ENCODE results near the gene MAP10. TPM values are rescaled to one million over a fixed set of nuclear protein-coding genes. Genes with fewer than 3 reads are reported as not detected.

The MAP10 gene, protein sequence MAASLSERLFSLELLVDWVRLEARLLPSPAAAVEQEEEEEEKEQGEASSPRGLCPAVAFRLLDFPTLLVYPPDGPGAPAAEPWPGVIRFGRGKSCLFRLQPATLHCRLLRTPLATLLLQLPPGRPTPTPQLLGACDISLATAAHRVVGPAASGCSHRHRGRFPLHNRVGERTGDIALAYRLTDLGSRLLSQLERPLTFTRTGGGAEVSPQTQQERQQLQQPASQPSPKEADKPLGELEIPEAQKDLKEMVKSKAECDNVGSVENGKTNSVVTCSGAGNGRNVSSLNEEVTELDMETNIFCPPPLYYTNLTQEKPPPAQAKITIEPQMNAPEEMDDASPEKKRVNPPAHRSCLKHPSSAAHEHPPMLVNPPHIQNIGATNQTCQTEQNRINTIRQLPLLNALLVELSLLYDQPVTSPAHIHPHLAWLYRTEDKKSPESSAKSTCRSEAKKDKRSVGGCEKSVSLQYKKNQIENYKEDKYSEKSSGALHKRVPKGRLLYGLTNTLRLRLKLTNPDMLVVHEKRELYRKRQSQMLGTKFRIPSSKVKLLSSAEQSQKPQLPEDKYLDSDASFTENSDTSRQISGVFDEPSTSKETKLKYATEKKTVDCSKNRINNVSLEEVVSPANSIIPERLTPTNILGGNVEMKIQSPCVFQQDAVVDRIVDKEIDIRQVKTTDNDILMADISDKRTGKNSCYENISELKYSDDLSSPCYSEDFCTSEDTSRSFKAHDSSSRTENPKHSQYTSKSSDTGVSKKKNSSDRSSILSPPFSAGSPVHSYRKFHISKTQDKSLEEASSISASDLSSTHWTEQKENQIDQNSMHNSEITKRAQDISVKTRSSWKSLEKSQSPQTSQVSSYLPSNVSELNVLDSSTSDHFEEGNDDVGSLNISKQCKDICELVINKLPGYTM
- total RNA-seq = 2.2 and 2.7 TPM in 2 replicates

DNA sequence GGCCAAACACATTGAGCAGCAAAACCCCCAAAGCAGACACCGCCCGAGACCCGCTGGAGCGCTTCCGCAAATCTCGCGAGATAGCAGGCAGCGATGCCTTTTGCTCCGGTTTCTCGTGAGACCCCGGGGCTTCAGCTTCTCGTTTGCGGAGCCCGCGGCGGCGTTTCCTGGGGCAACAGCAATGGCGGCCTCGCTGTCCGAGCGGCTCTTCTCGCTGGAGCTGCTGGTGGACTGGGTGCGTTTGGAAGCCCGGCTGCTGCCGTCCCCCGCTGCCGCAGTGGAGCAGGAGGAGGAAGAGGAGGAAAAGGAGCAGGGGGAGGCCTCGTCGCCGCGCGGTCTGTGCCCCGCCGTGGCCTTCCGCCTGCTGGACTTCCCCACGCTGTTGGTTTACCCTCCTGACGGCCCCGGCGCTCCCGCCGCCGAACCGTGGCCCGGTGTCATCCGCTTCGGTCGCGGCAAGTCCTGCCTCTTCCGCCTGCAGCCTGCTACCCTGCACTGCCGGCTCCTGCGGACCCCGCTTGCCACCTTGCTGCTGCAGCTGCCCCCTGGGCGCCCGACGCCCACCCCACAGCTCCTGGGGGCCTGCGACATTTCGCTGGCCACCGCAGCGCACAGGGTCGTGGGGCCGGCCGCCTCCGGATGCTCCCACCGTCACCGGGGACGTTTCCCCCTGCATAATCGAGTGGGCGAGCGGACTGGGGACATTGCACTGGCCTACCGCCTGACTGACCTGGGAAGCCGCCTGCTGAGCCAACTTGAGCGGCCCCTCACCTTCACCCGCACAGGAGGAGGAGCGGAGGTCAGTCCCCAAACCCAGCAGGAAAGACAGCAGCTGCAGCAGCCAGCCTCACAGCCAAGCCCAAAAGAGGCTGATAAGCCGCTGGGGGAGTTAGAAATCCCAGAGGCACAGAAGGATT is at the start of gene MAP10:
TSS of gene MAP10 (plus strand) at position 148 of the 917 bp plus-strand sequence. CDS start at position 182, 34 bp downstream.
- Histone ChIP-seq H3K36me3 (ENCODE audit: insufficient read depth, low read length) (no peaks in the 10 kb centered on the region), H3K4me1 (ENCODE audit: insufficient read depth, low read length) (peaks cover 13% of the 10 kb centered on the region), H3K4me3 (ENCODE audit: insufficient read depth, low read length) (peak within 1 kb of the TSS; percentile 87), H3K4me2 (ENCODE audit: insufficient read depth, low read length) (peak within 1 kb of the TSS; percentile 92), H3K27me3 (ENCODE audit: insufficient read depth, low read length) (no peaks in the 10 kb centered on the region), H4K20me1 (ENCODE audit: insufficient read depth, low read length) (no peaks in the 10 kb centered on the region), H2AFZ (ENCODE audit: low read length) (peak within 1 kb of the TSS; percentile 94), H3K27ac (ENCODE audit: low read depth, low read length) (peak within 1 kb of the TSS; percentile 59), H3K79me2 (ENCODE audit: insufficient read depth, low read length) (no peaks in the 10 kb centered on the region), H3K9me3 (ENCODE audit: low read depth, low read length) (no peaks in the 10 kb centered on the region)
- DNase-seq (ENCODE audit: insufficient read length, low spot score, missing footprints) = peak; percentile 90
- TF ChIP-seq, protein P1, sequence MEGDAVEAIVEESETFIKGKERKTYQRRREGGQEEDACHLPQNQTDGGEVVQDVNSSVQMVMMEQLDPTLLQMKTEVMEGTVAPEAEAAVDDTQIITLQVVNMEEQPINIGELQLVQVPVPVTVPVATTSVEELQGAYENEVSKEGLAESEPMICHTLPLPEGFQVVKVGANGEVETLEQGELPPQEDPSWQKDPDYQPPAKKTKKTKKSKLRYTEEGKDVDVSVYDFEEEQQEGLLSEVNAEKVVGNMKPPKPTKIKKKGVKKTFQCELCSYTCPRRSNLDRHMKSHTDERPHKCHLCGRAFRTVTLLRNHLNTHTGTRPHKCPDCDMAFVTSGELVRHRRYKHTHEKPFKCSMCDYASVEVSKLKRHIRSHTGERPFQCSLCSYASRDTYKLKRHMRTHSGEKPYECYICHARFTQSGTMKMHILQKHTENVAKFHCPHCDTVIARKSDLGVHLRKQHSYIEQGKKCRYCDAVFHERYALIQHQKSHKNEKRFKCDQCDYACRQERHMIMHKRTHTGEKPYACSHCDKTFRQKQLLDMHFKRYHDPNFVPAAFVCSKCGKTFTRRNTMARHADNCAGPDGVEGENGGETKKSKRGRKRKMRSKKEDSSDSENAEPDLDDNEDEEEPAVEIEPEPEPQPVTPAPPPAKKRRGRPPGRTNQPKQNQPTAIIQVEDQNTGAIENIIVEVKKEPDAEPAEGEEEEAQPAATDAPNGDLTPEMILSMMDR (IDR thresholded peaks at IDR 0.05; ENCODE audit: extremely low read depth, low read depth, low read length) = no peak

DNA sequence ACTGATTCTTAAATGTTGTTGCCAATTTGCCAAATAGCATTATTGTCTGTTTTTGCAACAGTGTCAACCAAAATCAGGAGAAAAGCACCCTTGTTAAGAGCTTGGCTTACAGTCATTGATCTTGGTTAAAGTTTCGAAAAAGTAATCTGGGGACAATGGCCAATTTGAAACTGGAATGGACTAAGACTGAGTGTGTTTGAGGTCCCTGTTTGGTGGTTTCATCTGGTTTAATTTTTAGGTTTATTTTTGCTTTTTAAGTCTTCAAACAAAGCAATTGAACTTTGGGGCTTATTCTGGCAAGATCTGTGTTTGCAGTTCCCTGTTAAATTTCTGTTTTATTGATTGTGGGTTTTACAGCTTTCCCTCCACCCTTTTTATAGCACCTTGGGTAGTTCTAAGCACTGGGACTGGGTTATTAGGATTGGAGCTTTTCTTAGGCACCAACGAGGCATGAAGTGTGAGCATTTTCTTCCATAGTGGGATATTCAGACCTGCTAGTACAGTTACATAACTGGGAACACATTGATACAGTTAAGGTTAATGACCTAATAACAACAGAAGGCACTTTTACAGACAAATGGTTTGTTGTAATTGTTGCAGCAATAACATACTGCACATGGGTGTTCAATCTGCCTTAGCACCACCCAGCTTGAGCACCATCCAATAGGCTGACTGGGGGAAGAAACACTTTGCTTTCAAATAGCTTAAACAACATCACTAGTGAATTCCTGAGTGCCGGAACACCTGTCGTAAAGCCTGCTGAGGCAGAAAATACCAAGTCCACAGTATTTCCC is 40.6 kb upstream of the MAP10 start:
- H4K20me1 ChIP-seq (ENCODE audit: insufficient read depth, low read length) = no peaks in the 10 kb centered on the region
- TF ChIP-seq, protein P1 (IDR thresholded peaks at IDR 0.05; ENCODE audit: extremely low read depth, low read depth, low read length) = no peak
- H3K4me3 ChIP-seq (ENCODE audit: insufficient read depth, low read length) = no peak overlapping the region
- no peak for DNase-seq (ENCODE audit: insufficient read length, low spot score, missing footprints)
- H3K4me1 ChIP-seq (ENCODE audit: insufficient read depth, low read length) = peaks cover 3% of the 10 kb centered on the region
- H3K27me3 ChIP-seq (ENCODE audit: insufficient read depth, low read length) = no peaks in the 10 kb centered on the region
- H3K27ac ChIP-seq (ENCODE audit: low read depth, low read length) = no peak overlapping the region
- no peaks in the 10 kb centered on the region for H3K36me3 ChIP-seq (ENCODE audit: insufficient read depth, low read length)
- no peak overlapping the region for H2AFZ ChIP-seq (ENCODE audit: low read length)
- H3K4me2 ChIP-seq (ENCODE audit: insufficient read depth, low read length) = no peak overlapping the region
- H3K9me3 ChIP-seq (ENCODE audit: low read depth, low read length) = no peaks in the 10 kb centered on the region
- H3K79me2 ChIP-seq (ENCODE audit: insufficient read depth, low read length) = no peaks in the 10 kb centered on the region

DNA sequence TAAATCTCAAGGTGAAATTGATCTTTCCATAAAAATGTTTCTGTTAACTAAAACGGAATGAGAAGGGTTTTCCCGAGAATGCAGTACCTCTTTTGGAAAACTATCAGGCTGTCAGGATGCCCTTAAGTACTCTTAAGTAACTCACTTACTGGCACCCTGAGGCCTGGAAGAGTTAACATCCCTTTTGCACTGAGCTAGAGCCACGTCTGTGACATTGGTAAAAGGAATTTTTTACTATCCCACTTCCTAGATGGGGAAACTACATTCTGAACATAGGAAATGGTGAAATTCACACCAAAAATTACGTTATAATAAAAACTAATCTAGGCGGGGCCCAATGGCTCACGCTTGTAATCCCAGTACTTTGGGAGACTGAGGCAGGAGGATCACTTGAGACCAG is 39.7 kb upstream of the MAP10 start:
- H4K20me1 ChIP-seq (ENCODE audit: insufficient read depth, low read length) = no peaks in the 10 kb centered on the region
- H3K4me1 ChIP-seq (ENCODE audit: insufficient read depth, low read length) = peaks cover 3% of the 10 kb centered on the region
- no peak overlapping the region for H3K4me2 ChIP-seq (ENCODE audit: insufficient read depth, low read length)
- H3K27me3 ChIP-seq (ENCODE audit: insufficient read depth, low read length) = no peaks in the 10 kb centered on the region
- H3K79me2 ChIP-seq (ENCODE audit: insufficient read depth, low read length) = no peaks in the 10 kb centered on the region
- H3K4me3 ChIP-seq (ENCODE audit: insufficient read depth, low read length) = no peak overlapping the region
- no peak for DNase-seq (ENCODE audit: insufficient read length, low spot score, missing footprints)
- H3K27ac ChIP-seq (ENCODE audit: low read depth, low read length) = no peak overlapping the region
- TF ChIP-seq, protein P1 (IDR thresholded peaks at IDR 0.05; ENCODE audit: extremely low read depth, low read depth, low read length) = no peak
- no peaks in the 10 kb centered on the region for H3K36me3 ChIP-seq (ENCODE audit: insufficient read depth, low read length)
- no peak overlapping the region for H2AFZ ChIP-seq (ENCODE audit: low read length)
- no peaks in the 10 kb centered on the region for H3K9me3 ChIP-seq (ENCODE audit: low read depth, low read length)

Data from osteoblast (primary cell).